HG03159 (cell line): Measurements from ENCODE around the gene ZNF213.
"Not testable (repeated sequence)": the region's sequence is repeated elsewhere in the genome, so short reads cannot be mapped to it uniquely, and the experiment has no call there.

Experiments used
- ATAC-seq: cut with Tn5 transposase; IDR thresholded peaks from one replicate; pipeline ENCODE4 v1.9.1; 2021; ENCODE audit warnings: mild to moderate bottlenecking, moderate library complexity; ENCODE audit not compliant: unreplicated experiment

Gene ZNF213

DNA sequence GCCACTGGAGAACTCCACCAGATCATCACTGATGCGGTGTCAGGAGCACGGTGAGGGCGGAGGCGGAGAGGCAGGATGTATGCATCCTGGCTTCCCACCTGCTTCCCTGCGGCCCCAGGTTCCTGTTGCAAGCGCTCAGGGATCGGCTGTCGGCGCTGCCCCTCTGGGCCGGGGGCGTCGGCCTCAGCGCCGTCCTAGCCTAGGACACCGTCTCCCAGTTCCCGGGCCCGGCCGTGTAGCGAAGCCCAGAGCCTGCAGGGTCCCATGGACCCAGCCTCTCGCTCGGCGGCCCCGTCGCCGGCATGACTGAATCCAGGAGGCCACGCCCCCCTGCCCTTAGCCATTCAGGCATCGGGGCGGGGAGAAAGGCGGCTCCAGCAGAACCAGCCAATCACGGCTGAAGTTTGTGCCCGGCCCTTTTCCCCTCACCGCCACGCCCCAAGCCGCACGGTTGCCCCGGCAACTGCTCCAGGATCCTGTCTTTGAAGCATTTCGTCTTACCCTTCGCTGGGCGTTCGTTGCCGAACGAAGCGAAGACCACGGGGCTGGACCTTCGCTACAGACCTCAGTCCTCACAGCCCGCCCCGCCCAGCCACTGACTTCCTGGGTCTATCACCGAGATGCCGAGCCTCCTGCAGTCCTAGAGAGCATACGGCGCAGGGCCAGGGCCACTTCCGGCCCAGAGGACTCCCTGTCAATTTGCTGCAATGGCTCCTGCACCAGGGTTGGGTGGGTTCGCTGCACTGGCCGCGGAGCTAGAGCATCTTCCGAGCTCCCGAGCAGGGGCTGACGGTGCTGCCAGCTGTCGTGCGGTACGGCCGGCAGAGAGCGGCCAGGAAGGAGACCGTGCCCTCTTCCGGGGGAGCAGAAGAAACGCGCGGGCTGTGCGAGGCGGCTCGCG lies 10.6 kb upstream of the ZNF213 start:
- ATAC-seq, result peak; percentile 88

DNA sequence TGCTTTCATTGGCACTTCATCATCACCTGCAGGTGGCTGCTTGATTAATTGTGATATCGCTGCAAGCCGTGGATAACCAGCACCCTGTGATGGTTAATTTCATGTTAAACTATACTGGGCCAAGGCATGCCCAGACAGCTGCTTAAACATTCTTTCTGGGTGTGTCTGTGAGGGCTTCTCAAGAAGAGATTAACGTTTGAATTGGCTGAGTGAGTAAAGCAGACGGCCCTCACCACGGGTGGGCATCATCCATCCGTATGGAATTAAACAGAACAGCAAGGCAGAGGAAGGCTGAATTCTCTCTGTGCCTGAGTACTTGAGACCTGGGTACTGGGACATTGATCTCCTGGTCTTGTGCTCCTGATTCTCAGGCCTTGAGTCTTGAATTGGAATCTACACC lies 7.1 kb upstream of the ZNF213 start:
- no peak for ATAC-seq

- no peak for ATAC-seq
These were observed 5.4 kb upstream of the ZNF213 start for GRCh38 chr16:3129137-3130131.

DNA sequence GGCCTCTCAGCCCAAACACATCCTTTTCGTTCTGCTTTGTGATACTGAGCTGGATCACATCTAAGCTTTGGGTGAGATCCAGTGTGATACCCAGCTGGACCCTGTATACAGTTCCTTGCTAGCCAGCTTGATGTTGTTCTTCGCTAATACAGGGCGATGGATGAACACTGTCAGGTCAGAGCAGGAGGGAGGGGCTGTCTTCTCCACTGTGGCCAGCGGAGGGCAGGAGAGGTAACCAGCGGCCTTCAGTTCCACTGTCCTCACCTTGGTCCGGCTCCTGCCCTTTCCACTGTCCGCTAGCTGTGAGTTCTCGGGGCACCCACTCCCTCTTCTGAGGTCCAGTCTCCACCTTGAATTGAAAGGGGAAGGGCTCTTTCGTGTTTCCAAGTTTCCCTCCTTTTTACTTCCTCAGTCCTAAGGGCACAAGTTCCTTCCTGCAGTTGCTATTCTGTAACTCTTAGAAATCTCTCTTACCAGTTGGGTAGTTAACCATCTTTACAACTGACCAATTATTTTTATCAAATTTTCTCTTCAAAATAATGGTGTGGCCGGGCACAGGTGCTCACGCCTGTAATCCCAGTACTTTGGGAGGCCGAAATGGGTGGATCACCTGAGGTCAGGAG lies 3.0 kb upstream of the ZNF213 start:
- ATAC-seq, result no peak

GRCh38 chr16:3133844-3134243 lies 985 bp upstream of the ZNF213 start:
- ATAC-seq, result no peak

- ATAC-seq, result peak; percentile 31
These were observed 392 bp downstream of the ZNF213 start for GRCh38 chr16:3135126-3135715.

- no peak for ATAC-seq
These were observed 2.4 kb downstream of the ZNF213 start for GRCh38 chr16:3137267-3137666.

DNA sequence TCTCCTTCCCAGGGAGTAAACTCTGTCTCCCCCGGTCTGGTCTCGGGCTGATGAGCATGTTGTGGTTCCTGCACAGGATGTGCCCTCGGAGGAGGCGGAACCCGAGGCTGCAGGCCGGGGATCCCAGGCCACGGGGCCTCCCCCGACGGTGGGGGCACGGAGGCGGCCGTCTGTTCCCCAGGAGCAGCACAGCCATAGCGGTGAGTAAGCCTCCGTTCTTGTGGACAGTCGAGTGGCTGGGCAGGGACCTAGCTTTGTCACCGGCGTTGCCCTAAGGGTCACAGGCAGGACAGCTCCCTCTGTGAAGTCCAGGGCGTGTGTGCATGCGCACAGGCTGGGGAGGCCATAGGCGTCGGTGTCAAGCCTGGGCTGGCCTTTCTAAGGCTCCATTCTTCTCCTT lies 3.5 kb downstream of the ZNF213 start:
- ATAC-seq, result no peak

GRCh38 chr16:3138823-3139426 lies 4.1 kb downstream of the ZNF213 start:
- ATAC-seq, result no peak

DNA sequence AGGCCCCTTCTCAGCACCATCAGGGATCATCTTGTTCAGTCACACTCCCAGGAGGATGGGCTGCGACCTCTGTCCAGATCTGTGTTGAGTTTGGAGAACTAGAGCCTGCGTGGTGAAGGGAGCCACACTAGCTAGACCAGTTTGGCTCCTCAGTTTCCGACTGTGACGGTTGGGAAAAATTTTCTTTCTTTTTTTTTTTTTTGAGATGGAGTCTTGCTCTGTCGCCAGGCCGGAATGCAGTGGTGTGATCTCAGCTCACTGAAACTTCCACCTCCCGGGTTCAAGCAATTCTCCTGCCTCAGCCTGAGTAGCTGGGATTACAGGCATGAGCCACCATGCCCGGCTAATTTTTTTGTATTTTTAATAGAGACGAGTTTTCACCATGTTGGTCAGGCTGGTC lies 4.7 kb downstream of the ZNF213 start:
- ATAC-seq, result not testable (repeated sequence)

DNA sequence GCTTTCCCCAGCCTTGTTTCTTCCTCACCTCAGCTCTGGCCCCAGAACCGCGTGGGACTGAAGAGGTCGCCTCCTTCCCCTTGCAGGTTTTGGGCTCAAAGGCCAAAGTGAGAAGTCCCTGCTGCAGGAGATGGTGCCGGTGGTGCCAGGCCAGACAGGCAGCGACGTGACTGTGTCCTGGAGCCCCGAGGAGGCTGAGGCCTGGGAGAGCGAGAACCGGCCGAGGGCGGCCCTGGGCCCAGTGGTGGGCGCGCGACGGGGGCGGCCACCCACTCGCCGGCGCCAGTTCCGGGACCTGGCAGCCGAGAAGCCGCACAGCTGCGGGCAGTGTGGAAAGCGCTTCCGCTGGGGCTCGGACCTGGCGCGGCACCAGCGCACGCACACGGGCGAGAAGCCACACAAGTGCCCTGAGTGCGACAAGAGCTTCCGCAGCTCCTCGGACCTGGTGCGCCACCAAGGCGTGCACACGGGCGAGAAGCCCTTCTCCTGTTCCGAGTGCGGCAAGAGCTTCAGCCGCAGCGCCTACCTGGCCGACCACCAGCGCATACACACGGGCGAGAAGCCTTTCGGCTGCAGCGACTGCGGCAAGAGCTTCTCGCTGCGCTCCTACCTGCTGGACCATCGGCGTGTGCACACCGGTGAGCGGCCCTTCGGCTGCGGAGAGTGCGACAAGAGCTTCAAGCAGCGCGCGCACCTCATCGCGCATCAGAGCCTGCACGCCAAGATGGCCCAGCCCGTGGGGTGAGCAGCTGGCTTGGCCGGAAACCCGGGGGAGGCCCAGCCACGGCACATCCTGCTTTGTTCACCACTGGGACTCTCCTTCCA lies 6.0 kb downstream of the ZNF213 start:
- no peak for ATAC-seq

- no peak for ATAC-seq
These were observed 7.0 kb downstream of the ZNF213 start for GRCh38 chr16:3141781-3142311.

DNA sequence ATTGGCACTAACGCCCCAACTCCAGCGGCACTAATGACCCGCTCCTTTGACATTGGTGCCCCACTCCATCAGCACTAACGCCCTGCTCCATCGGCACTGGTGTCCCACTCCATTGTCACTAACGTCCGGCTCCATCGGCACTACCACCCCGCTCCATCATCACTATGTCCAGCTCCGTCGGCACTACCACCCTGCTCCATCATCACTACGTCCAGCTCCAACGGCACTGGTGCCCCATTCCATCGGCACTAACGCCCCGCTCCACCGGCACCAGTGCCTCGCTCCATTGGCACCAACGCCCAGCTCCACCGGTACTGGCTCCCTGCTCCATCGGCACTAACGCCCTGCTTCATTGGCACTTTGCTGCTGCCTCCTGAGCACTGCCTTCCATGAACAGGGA lies 7.5 kb downstream of the ZNF213 start:
- ATAC-seq, result no peak

- ATAC-seq, result no peak
These were observed 7.9 kb downstream of the ZNF213 start for GRCh38 chr16:3142770-3143169.

DNA sequence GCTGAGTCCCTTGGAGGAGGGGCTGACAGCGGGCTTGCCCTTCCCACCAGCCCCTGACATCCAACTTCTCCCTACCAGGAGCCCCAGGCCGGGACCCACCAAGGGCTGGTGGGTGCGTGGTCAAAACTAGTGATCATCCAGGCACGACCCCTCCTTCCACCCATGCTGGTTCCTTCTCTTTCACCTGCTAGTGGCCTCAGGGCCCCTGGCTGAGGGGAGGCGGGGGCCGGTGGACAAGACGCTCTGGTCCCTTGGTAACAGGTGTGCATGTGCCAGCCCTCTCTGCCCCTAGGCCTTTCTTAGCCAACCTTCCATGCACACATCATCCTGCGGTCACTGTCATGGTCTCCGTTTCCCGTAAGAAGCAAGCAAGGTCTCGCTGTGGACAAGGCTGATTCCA lies 8.4 kb downstream of the ZNF213 start:
- ATAC-seq, result no peak

GRCh38 chr16:3143598-3144320 lies 8.9 kb downstream of the ZNF213 start:
- ATAC-seq, result no peak

GRCh38 chr16:3144321-3144983 lies 9.6 kb downstream of the ZNF213 start:
- no peak for ATAC-seq

DNA sequence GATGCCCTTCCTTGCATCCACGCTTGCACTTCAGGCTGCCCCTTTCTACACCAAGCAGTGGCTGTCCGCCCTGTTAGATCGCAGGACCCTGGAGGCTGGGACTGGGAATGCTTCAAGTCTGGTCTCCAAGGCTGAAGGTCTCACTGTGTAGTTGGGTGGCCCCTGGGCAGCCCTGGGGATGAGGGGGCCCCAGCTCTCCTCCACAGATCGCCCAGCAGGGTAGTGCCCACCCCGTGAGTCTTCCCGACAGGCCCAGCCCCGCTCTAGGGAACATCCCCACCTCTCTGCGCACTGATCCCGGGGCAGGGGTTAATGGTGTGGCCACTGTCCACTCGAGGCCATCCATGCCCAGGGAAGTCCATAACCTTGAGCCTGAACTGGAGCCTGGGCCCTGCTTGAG lies 10.3 kb downstream of the ZNF213 start:
- no peak for ATAC-seq
